K562 treated with DMSO at 1 percent for 24 hours (cell line): ENCODE results near the gene DLG2. TPM values are rescaled to one million over a fixed set of nuclear protein-coding genes. Genes with fewer than 3 reads are reported as not detected.

Experiments
- total RNA-seq: library from RNA; unstranded; fragments of 300-600 nt; gene quantifications from 2 replicates; pipeline ENCODE4 v1.2.3, GENCODE V29; 2022; ENCODE audit warnings: low read depth; ENCODE audit not compliant: insufficient read depth

Gene DLG2
- total RNA-seq, result 0.69 and 0.72 TPM in 2 replicates

DNA sequence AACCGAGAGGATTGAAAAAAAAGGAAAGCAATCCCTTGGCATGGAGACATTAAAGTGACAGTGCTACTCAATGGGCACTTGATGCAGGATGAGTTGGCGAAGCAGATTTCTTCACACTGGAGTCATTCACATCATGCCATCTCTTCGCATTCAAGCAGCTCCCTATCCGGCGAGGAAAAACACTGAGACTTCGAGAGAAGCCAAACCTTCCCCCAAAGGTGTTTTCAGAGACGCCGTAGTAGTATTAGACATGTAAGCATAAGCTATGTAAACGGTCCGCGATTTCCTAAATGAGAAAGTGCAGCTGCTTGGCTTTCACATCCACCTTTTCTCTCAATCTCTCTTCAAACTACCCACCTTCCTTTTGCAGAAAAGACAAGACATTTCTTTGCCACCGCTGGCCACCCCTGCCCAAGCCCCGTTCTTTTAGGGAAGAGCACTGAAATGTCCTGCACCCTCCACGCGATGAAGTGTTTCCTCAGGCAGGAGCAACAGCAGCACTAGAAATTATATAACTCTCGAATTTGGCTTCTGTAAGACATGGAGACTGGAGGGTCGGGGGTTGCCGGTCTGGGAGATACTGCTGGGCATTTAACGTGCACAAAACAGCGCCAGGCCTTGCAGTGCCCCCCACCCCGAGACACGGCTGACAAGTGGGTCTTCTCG, at the start of gene DLG2:
Gene DLG2 (minus strand): TSS at position 13 of the 666 bp plus-strand sequence.

DNA sequence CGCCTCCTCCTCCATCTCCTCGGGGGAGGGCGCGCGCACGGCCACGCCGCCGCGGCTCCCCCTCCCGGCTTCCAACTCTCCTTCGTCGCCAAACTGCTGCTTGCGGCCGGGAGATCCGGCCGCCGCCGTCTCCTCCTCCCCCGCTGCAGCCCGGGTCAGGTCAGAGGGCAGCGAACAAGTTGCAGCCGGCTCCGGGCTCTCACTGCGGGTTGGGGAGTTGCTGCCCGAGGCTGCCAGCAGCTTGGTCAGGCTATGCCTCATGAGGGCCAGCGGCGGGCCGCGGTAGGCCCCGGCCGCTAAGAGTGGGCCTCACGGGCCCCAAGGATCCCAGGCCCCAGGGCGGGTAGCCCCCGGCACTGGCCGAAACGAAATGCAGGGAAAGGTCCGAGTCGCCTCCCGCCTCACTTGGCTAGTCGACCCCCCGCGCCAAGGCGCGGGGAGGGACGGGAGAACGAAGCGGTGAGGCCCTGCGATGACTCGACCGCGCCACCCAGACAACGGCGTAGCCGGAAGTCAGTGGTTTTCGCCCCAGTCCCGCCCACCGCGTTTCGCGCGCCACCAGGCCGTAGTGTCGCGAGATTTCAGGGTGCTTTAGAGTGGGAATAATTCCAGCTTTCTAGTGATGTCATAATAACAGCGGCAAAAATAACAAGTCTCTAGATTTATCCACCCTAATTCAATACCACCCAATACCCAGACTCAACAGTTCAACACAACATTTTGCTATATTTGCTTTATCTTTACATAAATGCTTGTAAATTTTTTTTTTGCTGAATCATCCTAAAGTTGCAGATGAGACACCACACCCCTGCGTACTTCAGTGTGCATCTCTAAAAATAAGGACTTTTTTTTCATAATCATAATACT, 37.7 kb upstream of the DLG2 start, which contains the start of gene CREBZF:
Gene CREBZF (minus strand): TSS at position 515 of the 867 bp plus-strand sequence. CDS start 254 bp downstream, at position 261.

DNA sequence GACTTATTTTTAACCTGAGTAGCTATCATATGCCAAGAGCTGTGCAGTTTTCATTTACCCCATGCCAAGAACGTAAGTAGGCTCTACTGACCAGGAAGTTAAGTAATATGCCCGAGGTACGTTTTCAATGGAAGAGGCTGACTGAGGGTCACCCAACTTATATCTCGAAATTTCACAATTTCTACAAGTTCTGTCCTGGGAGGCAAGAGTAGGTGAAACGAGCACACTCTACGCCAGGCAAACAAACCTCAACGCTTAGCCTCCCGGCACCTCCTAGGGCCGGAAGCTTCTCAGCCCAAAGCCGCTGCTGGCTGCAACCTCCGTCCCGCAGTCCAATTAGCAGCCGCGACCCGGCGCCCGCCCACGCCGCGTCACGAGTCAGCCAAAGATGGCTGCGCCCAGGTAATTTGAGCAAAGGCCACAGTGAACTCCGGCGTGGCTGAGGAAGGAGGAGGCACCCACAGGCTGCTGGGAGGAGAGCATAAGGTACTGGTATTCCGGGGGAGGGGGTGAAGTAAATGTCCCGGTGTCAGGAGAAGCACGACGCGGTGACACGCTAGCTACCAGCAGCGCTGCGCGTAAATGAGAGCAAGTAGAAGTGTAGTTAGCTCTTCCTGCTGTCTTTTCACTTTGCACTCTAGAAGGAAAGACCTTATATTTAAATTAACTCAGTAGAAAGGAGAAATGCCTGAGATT, 20.6 kb upstream of the DLG2 start, which contains the start of gene TMEM126A:
Gene TMEM126A (plus strand): TSS at position 364 of the 696 bp plus-strand sequence. CDS start 2,289 bp downstream, outside the sequence.

GRCh38 chr11:85627998-85628770, 1.0 kb upstream of the DLG2 start, which contains the start of gene TMEM126B:
Gene TMEM126B, plus strand, starts transcription at chr11:85628593. Its CDS starts 15 bp downstream, at chr11:85628608.

Other genes with a start within 250 kb of the DLG2 start
- gene TMEM126B, start 1.2 kb upstream of the DLG2 start, total RNA-seq, result 53.9 and 66.6 TPM in 2 replicates
- 31.8 and 36.2 TPM in 2 replicates for gene TMEM126A, start 20.6 kb upstream of the DLG2 start, total RNA-seq
- gene CREBZF, start 37.8 kb upstream of the DLG2 start, total RNA-seq, result 31.8 and 37.5 TPM in 2 replicates
- not detected in 2 replicates for gene CCDC89, start 58.9 kb upstream of the DLG2 start, total RNA-seq
- gene SYTL2, start 183.8 kb upstream of the DLG2 start, total RNA-seq, result 0.37 and 2.1 TPM in 2 replicates
- not detected in 2 replicates for gene CCDC83, start 228.0 kb upstream of the DLG2 start, total RNA-seq